ENCODE measurements around the gene SH2D4B. TPM values are rescaled to one million over a fixed set of nuclear protein-coding genes. Genes with fewer than 3 reads are reported as not detected.
A peak's percentile ranks its signal among the peaks of the same experiment; 100 is the strongest.

SH2D4B gene
- total and polyA plus RNA-seq, 2 of the 13 experiments (the other 11 are each of a cell fraction or from before 2014, with no cell fraction given), result not detected

DNA sequence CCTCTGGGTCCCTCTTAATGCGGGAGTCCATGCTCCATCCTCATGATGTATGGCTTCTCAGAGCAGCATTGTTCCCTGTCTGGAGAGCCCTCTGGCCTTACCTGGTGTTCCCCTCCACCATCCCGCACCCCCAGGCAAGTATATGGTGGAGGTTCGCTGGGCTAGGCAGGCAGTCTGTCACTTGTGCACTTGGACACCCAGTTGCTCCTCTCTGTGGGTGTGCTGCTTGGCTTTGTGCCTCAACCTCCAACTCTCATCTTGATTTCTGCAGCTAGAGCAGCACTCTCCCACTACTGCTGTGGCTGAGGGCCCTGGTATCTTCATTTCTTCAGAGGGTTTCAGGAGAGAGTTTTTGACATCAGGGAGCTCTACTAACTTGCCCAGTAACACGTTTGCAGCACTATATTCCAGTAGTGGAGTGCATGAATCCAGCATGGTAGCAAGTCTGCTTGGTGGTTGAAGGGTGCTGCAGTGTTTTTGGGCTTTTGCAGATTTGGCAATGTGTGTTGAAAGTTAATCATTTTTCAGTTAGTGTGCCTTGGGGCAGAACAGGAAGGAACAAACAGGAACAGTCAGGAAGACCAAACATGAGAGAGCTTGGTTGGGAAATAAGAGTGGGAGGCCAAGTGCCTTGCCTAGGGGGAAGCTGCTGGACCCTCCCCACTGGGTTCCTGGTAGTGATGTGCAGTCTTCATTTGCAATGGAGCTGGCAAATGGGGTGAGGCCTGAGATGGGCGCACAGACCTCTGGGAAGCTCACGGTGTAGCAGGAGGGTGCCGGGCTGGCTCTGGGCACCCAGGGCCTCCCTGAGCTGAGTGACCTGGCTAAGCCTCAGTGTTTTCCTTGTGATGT lies 46.2 kb upstream of the SH2D4B start (continued):
- TF ChIP-seq RBM22 (optimal IDR thresholded peaks at IDR 0.05; ENCODE audit: low read length) (peak; percentile 47), SIX4 (CRISPR knock-in tag; IDR thresholded peaks at IDR 0.05) (peak; percentile 65; the same call in 1 of the 2 replicates), ZNF775 (CRISPR knock-in tag; IDR thresholded peaks at IDR 0.05; ENCODE audit: borderline replicate concordance) (no peak), ZBTB21 (CRISPR knock-in tag; IDR thresholded peaks at IDR 0.05) (no peak), CBX5 (CRISPR knock-in tag; IDR thresholded peaks at IDR 0.05; ENCODE audit: borderline replicate concordance) (peak; percentile 74; the same call in 1 of the 2 replicates), ZNF792 (CRISPR knock-in tag; IDR thresholded peaks at IDR 0.05) (peak; percentile 16; the same call in 1 of the 2 replicates), ZC3H4 (CRISPR knock-in tag; IDR thresholded peaks at IDR 0.05; ENCODE audit: borderline replicate concordance) (no peak; the same call in 1 of the 2 replicates), ZFP90 (CRISPR knock-in tag; IDR thresholded peaks at IDR 0.05; ENCODE audit: borderline replicate concordance) (no peak)
- TF ChIP-seq, protein P1, sequence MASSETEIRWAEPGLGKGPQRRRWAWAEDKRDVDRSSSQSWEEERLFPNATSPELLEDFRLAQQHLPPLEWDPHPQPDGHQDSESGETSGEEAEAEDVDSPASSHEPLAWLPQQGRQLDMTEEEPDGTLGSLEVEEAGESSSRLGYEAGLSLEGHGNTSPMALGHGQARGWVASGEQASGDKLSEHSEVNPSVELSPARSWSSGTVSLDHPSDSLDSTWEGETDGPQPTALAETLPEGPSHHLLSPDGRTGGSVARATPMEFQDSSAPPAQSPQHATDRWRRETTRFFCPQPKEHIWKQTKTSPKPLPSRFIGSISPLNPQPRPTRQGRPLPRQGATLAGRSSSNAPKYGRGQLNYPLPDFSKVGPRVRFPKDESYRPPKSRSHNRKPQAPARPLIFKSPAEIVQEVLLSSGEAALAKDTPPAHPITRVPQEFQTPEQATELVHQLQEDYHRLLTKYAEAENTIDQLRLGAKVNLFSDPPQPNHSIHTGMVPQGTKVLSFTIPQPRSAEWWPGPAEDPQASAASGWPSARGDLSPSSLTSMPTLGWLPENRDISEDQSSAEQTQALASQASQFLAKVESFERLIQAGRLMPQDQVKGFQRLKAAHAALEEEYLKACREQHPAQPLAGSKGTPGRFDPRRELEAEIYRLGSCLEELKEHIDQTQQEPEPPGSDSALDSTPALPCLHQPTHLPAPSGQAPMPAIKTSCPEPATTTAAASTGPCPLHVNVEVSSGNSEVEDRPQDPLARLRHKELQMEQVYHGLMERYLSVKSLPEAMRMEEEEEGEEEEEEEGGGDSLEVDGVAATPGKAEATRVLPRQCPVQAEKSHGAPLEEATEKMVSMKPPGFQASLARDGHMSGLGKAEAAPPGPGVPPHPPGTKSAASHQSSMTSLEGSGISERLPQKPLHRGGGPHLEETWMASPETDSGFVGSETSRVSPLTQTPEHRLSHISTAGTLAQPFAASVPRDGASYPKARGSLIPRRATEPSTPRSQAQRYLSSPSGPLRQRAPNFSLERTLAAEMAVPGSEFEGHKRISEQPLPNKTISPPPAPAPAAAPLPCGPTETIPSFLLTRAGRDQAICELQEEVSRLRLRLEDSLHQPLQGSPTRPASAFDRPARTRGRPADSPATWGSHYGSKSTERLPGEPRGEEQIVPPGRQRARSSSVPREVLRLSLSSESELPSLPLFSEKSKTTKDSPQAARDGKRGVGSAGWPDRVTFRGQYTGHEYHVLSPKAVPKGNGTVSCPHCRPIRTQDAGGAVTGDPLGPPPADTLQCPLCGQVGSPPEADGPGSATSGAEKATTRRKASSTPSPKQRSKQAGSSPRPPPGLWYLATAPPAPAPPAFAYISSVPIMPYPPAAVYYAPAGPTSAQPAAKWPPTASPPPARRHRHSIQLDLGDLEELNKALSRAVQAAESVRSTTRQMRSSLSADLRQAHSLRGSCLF (CRISPR knock-in tag; IDR thresholded peaks at IDR 0.05; ENCODE audit: borderline replicate concordance), result no peak
- TF ChIP-seq, protein P2, sequence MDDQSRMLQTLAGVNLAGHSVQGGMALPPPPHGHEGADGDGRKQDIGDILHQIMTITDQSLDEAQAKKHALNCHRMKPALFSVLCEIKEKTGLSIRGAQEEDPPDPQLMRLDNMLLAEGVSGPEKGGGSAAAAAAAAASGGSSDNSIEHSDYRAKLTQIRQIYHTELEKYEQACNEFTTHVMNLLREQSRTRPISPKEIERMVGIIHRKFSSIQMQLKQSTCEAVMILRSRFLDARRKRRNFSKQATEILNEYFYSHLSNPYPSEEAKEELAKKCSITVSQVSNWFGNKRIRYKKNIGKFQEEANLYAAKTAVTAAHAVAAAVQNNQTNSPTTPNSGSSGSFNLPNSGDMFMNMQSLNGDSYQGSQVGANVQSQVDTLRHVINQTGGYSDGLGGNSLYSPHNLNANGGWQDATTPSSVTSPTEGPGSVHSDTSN (CRISPR knock-in tag; IDR thresholded peaks at IDR 0.05; ENCODE audit: borderline replicate concordance), result no peak
- TF ChIP-seq, protein P3, sequence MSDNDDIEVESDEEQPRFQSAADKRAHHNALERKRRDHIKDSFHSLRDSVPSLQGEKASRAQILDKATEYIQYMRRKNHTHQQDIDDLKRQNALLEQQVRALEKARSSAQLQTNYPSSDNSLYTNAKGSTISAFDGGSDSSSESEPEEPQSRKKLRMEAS (IDR thresholded peaks at IDR 0.05), result 0 out of 2 replicates have a peak, but pooled peaks have one; percentile 14
- TF ChIP-seq, protein P4, sequence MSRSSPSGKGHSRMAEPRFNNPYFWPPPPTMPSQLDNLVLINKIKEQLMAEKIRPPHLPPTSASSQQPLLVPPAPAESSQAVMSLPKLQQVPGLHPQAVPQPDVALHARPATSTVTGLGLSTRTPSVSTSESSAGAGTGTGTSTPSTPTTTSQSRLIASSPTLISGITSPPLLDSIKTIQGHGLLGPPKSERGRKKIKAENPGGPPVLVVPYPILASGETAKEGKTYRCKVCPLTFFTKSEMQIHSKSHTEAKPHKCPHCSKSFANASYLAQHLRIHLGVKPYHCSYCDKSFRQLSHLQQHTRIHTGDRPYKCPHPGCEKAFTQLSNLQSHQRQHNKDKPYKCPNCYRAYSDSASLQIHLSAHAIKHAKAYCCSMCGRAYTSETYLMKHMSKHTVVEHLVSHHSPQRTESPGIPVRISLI (CRISPR knock-in tag; IDR thresholded peaks at IDR 0.05; ENCODE audit: borderline replicate concordance), result no peak

All from HepG2 (cell line).